ENCODE results near the gene TBX18. TPM values are rescaled to one million over a fixed set of nuclear protein-coding genes. Genes with fewer than 3 reads are reported as not detected.

The TBX18 gene
- total RNA-seq, 1 experiment from 2014 or later: 0.15 TPM

DNA sequence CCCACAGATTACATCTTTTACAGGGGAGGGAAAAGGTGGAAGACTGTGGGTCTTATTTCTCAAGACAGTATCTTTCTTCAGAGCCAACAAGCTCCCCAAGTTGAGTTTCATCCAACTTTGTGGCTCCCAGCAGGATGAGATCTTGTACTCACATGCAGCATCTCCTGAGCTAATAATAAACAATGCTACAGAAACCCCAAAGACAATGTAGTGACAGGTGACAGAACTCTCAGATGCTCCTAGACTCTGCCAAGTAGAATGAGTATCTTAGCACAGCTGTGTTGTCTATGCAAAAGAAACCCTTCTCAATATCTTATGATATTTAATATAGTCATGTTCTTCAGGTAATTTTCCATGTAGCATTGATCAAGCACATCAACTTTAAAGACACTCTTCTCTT, 90.0 kb downstream of the TBX18 start:
- DNase-seq (ENCODE audit: low spot score): no peak
- ChIA-PET CTCF (no interaction called here), POLR2A (no interaction called here)
- Mint-ChIP-seq H3K27ac (no peak overlapping the region), H3K4me1 (no peaks in the 10 kb centered on the region), H3K36me3 (no peaks in the 10 kb centered on the region), H3K9me3 (peaks cover 4% of the 10 kb centered on the region; the same call in 1 of the 2 replicates), H3K27me3 (ENCODE audit: low read depth) (no peaks in the 10 kb centered on the region; the same call in 1 of the 2 replicates), H3K4me3 (no peak overlapping the region)
- TF ChIP-seq ZNF423 (CRISPR knock-in tag; IDR thresholded peaks at IDR 0.05) (no peak), FOXK1 (CRISPR knock-in tag; IDR thresholded peaks at IDR 0.05) (no peak), CREM (CRISPR knock-in tag; IDR thresholded peaks at IDR 0.05) (no peak), TEAD1 (CRISPR knock-in tag; IDR thresholded peaks at IDR 0.05) (no peak), SMAD4 (CRISPR knock-in tag; IDR thresholded peaks at IDR 0.05) (no peak), SP1 (CRISPR knock-in tag; conservative IDR thresholded peaks at IDR 0.05) (no peak), FOXJ3 (CRISPR knock-in tag; IDR thresholded peaks at IDR 0.05; ENCODE audit: borderline replicate concordance) (no peak), FOXP1 (CRISPR knock-in tag; IDR thresholded peaks at IDR 0.05; ENCODE audit: borderline replicate concordance) (no peak), ZNF219 (CRISPR knock-in tag; IDR thresholded peaks at IDR 0.05; ENCODE audit: borderline replicate concordance) (no peak), IRF2 (CRISPR knock-in tag; IDR thresholded peaks at IDR 0.05; ENCODE audit: borderline replicate concordance, low read depth) (no peak), ETV6 (CRISPR knock-in tag; IDR thresholded peaks at IDR 0.05) (no peak), PRRX2 (CRISPR knock-in tag; IDR thresholded peaks at IDR 0.05) (no peak), HMGA2 (CRISPR knock-in tag; IDR thresholded peaks at IDR 0.05) (no peak)
- TF ChIP-seq, protein P1, sequence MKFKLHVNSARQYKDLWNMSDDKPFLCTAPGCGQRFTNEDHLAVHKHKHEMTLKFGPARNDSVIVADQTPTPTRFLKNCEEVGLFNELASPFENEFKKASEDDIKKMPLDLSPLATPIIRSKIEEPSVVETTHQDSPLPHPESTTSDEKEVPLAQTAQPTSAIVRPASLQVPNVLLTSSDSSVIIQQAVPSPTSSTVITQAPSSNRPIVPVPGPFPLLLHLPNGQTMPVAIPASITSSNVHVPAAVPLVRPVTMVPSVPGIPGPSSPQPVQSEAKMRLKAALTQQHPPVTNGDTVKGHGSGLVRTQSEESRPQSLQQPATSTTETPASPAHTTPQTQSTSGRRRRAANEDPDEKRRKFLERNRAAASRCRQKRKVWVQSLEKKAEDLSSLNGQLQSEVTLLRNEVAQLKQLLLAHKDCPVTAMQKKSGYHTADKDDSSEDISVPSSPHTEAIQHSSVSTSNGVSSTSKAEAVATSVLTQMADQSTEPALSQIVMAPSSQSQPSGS (CRISPR knock-in tag; IDR thresholded peaks at IDR 0.05; ENCODE audit: borderline replicate concordance, low read depth): no peak
- TF ChIP-seq, protein P2, sequence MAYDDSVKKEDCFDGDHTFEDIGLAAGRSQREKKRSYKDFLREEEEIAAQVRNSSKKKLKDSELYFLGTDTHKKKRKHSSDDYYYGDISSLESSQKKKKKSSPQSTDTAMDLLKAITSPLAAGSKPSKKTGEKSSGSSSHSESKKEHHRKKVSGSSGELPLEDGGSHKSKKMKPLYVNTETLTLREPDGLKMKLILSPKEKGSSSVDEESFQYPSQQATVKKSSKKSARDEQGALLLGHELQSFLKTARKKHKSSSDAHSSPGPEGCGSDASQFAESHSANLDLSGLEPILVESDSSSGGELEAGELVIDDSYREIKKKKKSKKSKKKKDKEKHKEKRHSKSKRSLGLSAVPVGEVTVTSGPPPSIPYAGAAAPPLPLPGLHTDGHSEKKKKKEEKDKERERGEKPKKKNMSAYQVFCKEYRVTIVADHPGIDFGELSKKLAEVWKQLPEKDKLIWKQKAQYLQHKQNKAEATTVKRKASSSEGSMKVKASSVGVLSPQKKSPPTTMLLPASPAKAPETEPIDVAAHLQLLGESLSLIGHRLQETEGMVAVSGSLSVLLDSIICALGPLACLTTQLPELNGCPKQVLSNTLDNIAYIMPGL (CRISPR knock-in tag; IDR thresholded peaks at IDR 0.05): no peak
- TF ChIP-seq, protein P3, sequence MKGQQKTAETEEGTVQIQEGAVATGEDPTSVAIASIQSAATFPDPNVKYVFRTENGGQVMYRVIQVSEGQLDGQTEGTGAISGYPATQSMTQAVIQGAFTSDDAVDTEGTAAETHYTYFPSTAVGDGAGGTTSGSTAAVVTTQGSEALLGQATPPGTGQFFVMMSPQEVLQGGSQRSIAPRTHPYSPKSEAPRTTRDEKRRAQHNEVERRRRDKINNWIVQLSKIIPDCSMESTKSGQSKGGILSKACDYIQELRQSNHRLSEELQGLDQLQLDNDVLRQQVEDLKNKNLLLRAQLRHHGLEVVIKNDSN (CRISPR knock-in tag; IDR thresholded peaks at IDR 0.05): no peak
- TF ChIP-seq, protein P4, sequence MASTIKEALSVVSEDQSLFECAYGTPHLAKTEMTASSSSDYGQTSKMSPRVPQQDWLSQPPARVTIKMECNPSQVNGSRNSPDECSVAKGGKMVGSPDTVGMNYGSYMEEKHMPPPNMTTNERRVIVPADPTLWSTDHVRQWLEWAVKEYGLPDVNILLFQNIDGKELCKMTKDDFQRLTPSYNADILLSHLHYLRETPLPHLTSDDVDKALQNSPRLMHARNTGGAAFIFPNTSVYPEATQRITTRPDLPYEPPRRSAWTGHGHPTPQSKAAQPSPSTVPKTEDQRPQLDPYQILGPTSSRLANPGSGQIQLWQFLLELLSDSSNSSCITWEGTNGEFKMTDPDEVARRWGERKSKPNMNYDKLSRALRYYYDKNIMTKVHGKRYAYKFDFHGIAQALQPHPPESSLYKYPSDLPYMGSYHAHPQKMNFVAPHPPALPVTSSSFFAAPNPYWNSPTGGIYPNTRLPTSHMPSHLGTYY (CRISPR knock-in tag; IDR thresholded peaks at IDR 0.05): no peak
- TF ChIP-seq, protein P5, sequence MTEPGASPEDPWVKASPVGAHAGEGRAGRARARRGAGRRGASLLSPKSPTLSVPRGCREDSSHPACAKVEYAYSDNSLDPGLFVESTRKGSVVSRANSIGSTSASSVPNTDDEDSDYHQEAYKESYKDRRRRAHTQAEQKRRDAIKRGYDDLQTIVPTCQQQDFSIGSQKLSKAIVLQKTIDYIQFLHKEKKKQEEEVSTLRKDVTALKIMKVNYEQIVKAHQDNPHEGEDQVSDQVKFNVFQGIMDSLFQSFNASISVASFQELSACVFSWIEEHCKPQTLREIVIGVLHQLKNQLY (CRISPR knock-in tag; IDR thresholded peaks at IDR 0.05): no peak
- TF ChIP-seq, protein P6, sequence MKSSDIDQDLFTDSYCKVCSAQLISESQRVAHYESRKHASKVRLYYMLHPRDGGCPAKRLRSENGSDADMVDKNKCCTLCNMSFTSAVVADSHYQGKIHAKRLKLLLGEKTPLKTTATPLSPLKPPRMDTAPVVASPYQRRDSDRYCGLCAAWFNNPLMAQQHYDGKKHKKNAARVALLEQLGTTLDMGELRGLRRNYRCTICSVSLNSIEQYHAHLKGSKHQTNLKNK (CRISPR knock-in tag; IDR thresholded peaks at IDR 0.05): no peak
- TF ChIP-seq, protein P7, sequence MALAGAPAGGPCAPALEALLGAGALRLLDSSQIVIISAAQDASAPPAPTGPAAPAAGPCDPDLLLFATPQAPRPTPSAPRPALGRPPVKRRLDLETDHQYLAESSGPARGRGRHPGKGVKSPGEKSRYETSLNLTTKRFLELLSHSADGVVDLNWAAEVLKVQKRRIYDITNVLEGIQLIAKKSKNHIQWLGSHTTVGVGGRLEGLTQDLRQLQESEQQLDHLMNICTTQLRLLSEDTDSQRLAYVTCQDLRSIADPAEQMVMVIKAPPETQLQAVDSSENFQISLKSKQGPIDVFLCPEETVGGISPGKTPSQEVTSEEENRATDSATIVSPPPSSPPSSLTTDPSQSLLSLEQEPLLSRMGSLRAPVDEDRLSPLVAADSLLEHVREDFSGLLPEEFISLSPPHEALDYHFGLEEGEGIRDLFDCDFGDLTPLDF (CRISPR knock-in tag; IDR thresholded peaks at IDR 0.05): no peak
- no peak for ATAC-seq

All from WTC11 (cell line).